Measurements from ENCODE around the gene KRT3. TPM values are rescaled to one million over a fixed set of nuclear protein-coding genes. Genes with fewer than 3 reads are reported as not detected.

Gene KRT3
- total RNA-seq, 2 donors from 2014 or later, result not detected

DNA sequence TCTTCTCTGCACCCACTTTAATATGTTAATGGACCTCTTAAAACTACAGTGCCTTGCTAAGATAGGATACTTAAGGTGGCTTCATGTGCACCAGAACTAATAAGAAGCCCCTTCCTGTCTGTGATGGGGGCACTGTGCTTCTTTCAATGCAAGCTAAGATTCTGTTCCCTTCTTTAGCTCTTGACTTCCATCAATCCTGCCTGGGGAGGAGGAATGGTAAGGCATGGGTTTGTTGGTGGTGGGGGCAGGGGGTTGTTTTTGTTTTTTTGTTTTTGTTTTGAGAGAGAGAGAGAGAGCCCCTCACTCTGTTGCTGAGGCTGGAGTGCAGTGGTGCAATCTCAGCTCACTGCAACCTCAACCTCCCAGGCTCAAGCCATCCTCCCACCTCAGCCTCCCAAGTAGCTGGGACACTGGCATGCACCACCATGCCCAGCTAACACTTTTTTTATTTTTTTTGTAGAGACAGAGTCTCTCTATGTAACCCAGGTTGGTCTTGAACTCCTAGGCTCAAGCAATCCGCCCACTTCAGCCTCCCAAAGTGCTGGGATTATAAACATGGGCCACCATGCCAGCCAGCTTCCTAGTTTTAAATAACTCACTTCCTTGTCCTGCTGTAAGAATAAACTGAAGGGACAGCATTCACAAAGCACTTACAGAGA lies 4.5 kb upstream of the KRT3 start:
- no peak overlapping the region for H3K4me3 ChIP-seq
- DNase-seq, result no peak
- TF ChIP-seq, protein P1, sequence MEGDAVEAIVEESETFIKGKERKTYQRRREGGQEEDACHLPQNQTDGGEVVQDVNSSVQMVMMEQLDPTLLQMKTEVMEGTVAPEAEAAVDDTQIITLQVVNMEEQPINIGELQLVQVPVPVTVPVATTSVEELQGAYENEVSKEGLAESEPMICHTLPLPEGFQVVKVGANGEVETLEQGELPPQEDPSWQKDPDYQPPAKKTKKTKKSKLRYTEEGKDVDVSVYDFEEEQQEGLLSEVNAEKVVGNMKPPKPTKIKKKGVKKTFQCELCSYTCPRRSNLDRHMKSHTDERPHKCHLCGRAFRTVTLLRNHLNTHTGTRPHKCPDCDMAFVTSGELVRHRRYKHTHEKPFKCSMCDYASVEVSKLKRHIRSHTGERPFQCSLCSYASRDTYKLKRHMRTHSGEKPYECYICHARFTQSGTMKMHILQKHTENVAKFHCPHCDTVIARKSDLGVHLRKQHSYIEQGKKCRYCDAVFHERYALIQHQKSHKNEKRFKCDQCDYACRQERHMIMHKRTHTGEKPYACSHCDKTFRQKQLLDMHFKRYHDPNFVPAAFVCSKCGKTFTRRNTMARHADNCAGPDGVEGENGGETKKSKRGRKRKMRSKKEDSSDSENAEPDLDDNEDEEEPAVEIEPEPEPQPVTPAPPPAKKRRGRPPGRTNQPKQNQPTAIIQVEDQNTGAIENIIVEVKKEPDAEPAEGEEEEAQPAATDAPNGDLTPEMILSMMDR (IDR thresholded peaks at IDR 0.05), result no peak
- H3K4me1 ChIP-seq, result no peaks in the 10 kb centered on the region
- H3K9me3 ChIP-seq, result no peaks in the 10 kb centered on the region
- intact Hi-C loops (cut with DNase I), result no loop called here
- no peaks in the 10 kb centered on the region for H3K36me3 ChIP-seq
- no peak overlapping the region for H3K9ac ChIP-seq (ENCODE audit: low read depth in 2 of 2, low read length in 2 of 2)
- no peak overlapping the region for H3K27ac ChIP-seq
- no peaks in the 10 kb centered on the region for H3K27me3 ChIP-seq

DNA sequence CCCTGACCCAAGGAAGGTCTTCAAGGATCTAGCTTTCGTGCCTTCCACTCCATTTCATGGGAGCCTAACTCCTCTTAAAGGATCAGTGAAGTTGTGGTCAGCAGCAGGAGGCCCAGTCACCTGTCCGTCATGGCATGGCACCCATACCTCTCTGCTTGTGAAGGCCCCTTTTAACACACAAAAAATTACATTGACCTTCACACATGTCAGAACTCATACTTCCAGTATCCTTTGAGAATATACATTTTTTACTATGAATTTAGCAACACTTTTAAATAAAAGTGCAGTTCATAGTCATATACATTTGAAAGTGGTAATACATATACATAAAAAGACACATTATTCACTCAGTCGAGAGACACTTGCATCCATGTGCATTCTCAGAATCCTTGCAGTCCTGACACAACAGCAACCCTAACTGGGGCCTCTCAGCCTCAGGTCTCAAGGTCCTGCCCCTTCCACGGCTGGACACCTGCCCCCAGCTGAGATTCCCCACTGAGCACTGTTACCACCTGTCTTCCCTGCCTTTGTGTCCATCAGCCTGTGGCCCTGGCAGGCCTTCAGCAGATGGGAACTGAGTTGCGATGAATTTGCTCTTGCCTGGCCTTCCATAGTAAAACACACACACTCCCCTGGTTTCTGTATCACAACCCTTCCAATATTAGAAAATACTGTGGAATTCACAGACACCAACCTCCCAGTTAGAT lies 3.7 kb upstream of the KRT3 start:
- H3K27me3 ChIP-seq, result no peaks in the 10 kb centered on the region
- no peaks in the 10 kb centered on the region for H3K4me1 ChIP-seq
- no peaks in the 10 kb centered on the region for H3K9me3 ChIP-seq
- TF ChIP-seq, protein P1 (IDR thresholded peaks at IDR 0.05), result no peak
- no peak overlapping the region for H3K9ac ChIP-seq (ENCODE audit: low read depth in 2 of 2, low read length in 2 of 2)
- DNase-seq, result no peak
- no peaks in the 10 kb centered on the region for H3K36me3 ChIP-seq
- no peak overlapping the region for H3K4me3 ChIP-seq
- intact Hi-C loops (cut with DNase I), result no loop called here
- no peak overlapping the region for H3K27ac ChIP-seq

DNA sequence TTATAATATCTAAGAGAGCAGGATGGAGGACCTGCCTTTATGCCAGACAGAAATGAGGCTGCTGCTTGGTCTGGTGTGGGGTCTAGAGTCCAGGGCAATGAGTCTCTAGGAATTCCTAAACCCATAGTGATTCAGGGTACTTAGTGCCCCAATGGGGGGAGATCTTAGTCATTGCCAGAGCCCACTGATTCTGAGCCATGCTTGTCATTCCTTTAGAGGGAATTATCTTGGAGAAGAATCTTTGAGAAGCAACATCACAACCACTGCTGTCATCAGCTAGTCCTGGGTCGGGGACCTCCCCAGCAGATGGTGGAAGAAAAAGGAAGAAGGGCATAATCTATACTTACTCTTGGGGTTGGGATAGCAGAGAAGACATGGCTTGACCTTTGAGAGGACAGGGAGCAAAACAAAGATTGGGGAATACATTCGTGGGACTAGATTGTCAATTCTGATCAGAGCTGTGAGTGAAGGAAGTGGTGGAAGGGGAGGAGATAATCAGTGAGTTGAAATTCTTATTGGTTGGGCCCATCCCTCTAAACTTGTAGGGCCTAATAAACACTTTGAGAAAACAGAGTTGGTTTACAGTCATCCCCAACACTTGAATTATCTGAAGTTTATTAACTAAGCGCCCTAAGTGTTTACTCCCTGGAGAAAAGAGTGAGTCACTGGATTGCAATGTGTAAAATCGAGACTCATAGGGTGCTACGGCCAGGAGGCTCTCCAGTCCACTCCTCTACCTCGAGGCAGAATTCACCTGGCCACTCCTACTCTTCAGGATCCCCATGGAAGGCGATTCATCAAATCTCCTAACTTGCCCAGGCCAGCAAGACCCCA lies 3.0 kb upstream of the KRT3 start:
- H3K4me1 ChIP-seq, result no peaks in the 10 kb centered on the region
- no peak overlapping the region for H3K27ac ChIP-seq
- intact Hi-C loops (cut with DNase I), result no loop called here
- no peak overlapping the region for H3K9ac ChIP-seq (ENCODE audit: low read depth in 2 of 2, low read length in 2 of 2)
- no peak overlapping the region for H3K4me3 ChIP-seq
- DNase-seq, result no peak
- H3K36me3 ChIP-seq, result no peaks in the 10 kb centered on the region
- no peaks in the 10 kb centered on the region for H3K27me3 ChIP-seq
- TF ChIP-seq, protein P1 (IDR thresholded peaks at IDR 0.05), result no peak
- H3K9me3 ChIP-seq, result no peaks in the 10 kb centered on the region

DNA sequence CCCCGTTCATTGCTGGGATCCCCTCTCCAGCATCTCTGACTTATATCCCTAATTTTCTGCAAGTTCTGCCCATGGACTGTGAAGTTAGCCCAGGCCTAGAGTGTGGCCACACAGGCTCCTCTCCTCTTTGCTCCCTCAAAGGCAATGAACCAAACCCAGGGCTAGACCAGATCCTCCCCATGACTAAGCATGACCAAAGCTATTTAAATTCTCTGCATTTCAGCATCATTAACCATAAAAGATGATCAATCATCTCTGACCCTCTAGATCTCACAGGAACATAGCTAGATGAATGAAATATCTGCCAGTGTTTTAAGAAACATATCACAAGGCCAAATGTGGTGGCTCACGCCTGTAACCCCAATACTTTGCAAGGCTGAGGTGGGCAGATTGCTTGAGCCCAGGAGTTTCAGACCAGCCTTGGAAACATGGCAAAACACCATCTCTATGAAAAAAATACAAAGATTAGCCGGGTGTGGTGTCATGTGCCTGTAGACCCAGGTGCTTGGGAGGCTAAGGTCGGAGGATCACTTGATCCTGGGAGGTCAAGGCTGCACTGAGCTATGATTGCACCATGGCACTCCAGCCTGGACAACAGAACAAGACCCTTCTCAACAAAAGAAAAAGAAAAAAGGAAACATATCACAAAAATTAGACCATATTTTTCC lies 2.2 kb upstream of the KRT3 start:
- no peaks in the 10 kb centered on the region for H3K27me3 ChIP-seq
- H3K27ac ChIP-seq, result no peak overlapping the region
- H3K4me3 ChIP-seq, result no peak overlapping the region
- no peaks in the 10 kb centered on the region for H3K36me3 ChIP-seq
- intact Hi-C loops (cut with DNase I), result no loop called here
- DNase-seq, result no peak
- no peak overlapping the region for H3K9ac ChIP-seq (ENCODE audit: low read depth in 2 of 2, low read length in 2 of 2)
- H3K4me1 ChIP-seq, result no peaks in the 10 kb centered on the region
- no peaks in the 10 kb centered on the region for H3K9me3 ChIP-seq
- TF ChIP-seq, protein P1 (IDR thresholded peaks at IDR 0.05), result no peak

DNA sequence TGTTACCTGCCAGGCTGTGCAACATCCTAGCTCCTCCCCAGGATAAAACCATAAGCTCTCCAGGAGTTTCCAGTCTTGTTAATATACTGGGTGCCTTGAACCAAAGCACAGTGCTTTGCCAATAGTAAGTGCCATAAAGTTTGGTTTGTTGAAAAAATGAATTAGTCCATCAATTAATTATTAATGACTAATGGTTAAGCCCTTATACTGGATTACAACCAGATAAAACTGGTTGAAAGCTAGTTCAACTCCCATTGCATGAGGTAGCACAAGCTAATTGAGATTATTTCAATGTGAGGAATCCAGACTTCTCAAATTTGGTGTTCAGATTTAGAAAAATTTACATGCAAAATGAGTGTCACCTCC lies 1.6 kb upstream of the KRT3 start:
- no peak for DNase-seq
- intact Hi-C loops (cut with DNase I), result no loop called here
- Histone ChIP-seq H3K36me3 (no peaks in the 10 kb centered on the region), H3K4me1 (no peaks in the 10 kb centered on the region), H3K27ac (no peak overlapping the region), H3K9ac (ENCODE audit: low read depth in 2 of 2, low read length in 2 of 2) (no peak overlapping the region), H3K4me3 (no peak overlapping the region), H3K27me3 (no peaks in the 10 kb centered on the region), H3K9me3 (no peaks in the 10 kb centered on the region)
- TF ChIP-seq, protein P1 (IDR thresholded peaks at IDR 0.05), result no peak

Measured in colonic mucosa (tissue), 4 donors.